EH (cell line): Measurements from ENCODE around the gene PTCD2.
A peak's percentile ranks its signal among the peaks of the same experiment; 100 is the strongest.
"Not testable (repeated sequence)": the region's sequence is repeated elsewhere in the genome, so short reads cannot be mapped to it uniquely, and the experiment has no call there.

Experiments
- DNase-seq: peaks from one replicate; pipeline ENCODE4 v3.0.0-alpha.2; 2015; ENCODE audit warnings: low read depth

PTCD2 gene

GRCh38 chr5:72379936-72380335 is 59.8 kb downstream of the PTCD2 start:
- DNase-seq, result peak; percentile 88

- DNase-seq, result peak; percentile 60
Measured at GRCh38 chr5:72380492-72381274, 60.5 kb downstream of the PTCD2 start.

DNA sequence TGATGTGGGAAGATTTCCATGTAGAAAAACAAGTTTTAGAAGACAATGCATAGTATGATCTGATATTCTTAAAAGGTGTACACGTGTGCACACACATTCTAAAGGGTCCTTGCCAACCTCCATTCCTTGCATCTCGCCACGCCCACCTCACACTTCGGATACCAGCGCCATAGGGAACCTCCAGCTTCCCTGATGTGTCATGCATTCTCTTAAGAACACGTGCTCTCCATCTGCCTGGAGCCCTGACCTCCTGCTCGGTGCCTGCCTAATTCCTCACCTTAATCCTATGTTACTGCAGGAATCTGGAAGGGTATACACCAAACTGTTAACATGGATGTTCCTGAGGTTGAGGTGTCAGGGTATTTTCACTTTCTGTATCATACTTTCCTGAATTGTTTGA is 63.1 kb downstream of the PTCD2 start:
- DNase-seq, result peak; percentile 77

- DNase-seq, result peak; percentile 35
Measured at GRCh38 chr5:72383726-72384125, 63.6 kb downstream of the PTCD2 start.

GRCh38 chr5:72386639-72387038 is 66.5 kb downstream of the PTCD2 start:
- no peak for DNase-seq

GRCh38 chr5:72387985-72388384 is 67.8 kb downstream of the PTCD2 start:
- peak; percentile 91 for DNase-seq

DNA sequence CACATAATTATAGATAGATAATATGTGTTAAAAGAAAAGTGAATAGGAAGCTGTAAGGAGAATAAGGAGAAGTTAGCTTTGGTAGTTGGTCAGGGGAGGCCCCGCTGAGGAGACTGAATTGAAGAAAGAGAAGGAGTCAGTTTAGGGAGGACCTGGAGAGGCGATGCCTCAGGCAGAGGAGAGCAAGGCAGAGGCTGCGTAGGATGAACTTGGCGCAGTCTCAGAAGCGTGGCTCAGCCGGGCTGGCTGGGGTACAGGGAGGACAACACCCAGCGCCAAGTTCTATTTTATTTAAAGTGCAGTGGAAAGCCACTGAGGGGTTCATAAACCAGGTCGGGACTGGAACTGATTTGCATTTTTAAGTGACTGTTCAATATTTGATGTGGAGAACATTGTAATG is 68.5 kb downstream of the PTCD2 start:
- peak; percentile 72 for DNase-seq

GRCh38 chr5:72390836-72391235 is 70.7 kb downstream of the PTCD2 start:
- DNase-seq, result peak; percentile 52

DNA sequence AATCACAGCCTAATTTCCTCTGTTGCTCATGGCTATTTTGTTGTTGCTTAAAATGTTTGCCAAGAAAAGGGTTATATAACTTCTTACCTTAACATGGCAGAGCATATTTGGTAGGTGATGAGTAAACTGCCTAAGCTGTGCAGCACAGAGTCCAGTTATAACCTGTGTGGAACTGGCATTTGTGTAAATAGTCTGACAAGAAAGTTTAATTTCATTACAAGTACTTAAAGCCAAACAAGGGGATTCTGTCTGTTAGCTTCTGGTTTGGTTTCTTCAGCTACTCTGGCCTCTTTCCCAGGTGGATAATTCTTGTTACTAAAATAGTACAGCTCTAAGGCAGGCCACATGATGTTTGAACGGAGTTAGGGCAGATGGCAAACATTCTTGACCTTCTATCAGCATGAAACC is 72.2 kb downstream of the PTCD2 start:
- peak; percentile 59 for DNase-seq

DNA sequence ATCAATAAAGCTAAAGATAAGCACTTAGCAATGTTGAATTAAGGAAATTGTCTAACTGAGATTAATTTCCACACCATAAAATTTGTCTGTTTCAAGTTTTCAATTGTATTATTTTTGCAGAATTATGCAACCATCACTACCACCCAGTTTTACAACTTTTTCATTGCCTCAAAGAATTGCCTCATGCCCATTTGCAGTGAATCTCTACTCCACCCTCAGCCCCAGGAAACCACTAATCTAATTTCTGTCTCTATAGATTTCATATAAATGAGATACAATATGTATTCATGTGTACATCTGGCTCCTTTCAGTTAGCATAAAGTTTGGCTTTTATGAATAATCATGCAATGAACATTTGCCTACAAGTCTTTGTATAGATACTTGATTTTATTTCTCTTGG is 72.9 kb downstream of the PTCD2 start:
- DNase-seq, result no peak

DNA sequence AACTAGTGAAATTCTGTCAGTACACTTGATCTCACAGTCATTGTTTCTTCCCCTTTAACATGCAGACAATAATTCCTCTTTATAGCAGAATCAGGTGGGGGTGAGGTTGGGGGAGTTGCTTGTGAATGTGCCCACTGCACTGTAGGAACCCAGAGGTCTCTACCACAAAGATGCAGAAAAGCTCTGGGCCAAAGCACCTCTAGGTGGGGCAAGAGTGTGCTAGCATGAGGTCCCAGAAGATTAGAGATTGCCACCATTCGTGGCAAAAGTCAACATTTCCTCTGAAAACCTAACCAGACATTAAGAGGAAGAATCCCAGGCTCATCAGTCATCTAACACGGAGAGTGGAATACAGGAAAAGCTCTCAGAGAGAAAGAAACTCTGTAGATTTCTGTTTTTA is 74.5 kb downstream of the PTCD2 start:
- peak; percentile 34 for DNase-seq

DNA sequence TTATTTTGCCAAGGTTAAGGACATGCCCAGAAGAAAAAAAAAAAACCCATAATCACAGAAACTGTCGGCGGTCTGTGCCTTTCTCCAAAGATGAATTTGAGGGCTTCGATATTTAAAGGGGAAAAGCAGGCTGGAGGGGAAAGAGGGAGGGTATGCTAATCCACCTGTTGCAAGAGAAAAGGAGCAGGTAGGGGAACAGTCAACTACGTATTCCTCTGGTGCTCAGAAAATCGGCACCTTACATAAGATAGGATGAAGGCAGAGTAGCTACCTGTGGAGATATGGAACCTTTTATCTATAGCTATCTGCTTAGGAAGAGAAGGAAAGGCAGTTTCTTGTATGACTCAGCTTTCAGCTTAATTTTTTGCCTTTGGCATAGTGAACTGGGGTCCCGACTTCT is 77.7 kb downstream of the PTCD2 start:
- DNase-seq, result no peak

- DNase-seq, result no peak
Measured at GRCh38 chr5:72400950-72401349, 80.8 kb downstream of the PTCD2 start.

DNA sequence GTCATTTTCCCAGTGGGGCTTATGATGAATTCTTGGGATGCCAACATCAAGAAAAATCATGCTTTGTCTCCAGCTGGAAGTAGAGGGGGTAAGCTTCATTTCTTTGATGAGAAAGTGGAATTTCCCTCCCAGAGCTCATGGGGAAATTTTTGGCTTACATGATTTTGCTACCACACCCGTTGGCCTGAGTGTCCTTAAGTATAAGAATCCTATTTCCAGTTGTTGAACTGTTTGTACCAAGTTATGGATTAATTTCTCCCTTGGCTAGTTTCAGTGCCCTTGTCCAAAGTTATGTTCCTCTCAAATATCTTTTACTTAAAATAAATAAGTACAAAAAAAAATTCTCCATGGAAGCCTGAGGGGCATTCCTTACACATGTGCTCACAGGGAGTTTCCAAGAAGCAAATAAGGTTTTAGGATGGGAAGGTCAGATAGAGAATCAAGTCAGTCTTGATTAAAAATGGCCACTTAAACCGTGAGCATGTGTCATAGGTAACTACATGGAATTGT is 82.3 kb downstream of the PTCD2 start:
- peak; percentile 90 for DNase-seq

DNA sequence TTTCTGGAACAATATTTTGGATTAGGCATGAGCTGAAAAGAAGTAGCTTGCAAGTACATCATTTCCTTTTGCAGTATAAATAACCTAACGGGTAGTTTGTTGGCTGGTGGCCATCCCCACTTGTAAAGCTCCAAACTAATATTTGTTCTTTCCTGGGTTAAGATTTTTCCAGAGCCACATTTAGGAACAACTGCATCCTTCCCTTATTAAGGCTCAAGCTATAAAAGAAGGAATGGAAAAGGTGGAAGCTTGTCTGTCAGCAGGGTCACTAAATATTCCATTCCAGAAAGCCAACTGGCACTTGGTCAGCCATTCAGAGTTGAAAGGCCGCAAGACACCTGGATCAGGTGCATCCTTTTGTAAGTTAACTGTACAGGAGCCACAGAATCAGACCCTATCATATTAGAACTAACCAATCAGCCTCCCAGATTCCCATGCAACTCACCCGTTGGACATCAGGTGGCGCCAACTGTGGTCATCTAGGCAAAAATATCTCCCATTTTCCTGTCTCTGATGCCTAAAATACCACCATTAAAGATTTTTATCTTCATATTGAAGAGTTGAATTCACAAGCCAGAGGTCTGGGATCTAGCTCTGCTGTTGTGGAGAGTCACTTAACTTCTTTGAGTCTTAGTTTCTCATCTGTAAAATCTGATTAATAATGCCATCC is 82.9 kb downstream of the PTCD2 start:
- DNase-seq, result no peak

GRCh38 chr5:72404771-72405170 is 84.6 kb downstream of the PTCD2 start:
- DNase-seq, result not testable (repeated sequence)

DNA sequence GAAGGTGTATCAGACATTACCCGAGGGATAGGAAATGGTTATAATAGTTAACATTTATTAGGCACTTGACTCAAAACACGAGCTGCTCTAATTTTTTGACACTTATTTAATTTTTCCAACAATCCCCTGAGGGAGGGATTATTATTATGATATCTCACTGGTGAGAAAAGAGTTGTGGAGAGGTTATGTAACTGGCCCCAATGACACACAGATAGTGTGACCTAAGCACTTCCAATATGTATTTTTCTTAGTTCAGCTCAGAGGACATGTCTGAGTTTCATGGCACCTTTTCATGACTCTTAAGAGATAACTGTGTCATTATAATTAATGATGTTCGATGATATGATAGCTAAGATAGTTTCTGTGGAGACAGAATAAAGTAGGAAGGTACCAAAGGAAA is 86.9 kb downstream of the PTCD2 start:
- no peak for DNase-seq

DNA sequence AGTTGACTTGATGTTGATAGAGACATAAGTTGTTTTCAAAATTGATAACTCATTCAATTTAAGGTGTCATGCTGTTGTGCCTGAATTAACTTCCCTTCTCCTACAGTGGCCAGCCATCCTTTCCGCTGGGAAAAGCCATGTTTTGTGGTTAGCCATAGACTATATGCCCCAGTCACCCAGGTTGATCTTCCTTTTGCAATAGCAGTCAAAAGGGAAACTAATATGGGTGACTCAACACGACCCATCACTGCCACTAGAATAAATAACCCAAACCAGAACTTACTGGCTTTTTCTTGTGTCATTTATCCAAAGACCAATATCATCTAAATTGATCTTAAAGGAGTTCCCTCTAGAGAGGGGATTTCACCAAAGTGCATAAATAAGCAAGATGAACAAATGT is 87.4 kb downstream of the PTCD2 start:
- DNase-seq, result peak; percentile 52

DNA sequence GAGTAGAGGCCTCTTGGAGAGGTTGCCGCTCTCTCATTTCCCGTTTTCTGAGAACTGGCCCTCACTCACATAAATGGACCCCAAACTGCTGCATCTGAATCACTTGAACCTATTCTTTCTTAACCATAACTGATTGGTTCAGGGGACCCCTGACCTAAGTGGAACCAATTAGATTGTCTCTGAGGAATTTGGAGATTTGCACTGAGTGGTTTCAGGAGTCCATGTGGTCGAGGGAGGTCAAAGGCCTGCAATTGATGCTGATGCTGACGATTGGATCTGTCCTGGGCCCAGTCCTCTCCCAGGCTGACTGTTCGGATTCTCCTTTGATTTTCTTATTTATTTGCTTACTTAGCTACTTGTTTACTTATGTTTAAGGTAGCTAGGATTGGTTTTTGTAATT is 88.0 kb downstream of the PTCD2 start:
- DNase-seq, result no peak

GRCh38 chr5:72408603-72409002 is 88.4 kb downstream of the PTCD2 start:
- DNase-seq, result no peak

DNA sequence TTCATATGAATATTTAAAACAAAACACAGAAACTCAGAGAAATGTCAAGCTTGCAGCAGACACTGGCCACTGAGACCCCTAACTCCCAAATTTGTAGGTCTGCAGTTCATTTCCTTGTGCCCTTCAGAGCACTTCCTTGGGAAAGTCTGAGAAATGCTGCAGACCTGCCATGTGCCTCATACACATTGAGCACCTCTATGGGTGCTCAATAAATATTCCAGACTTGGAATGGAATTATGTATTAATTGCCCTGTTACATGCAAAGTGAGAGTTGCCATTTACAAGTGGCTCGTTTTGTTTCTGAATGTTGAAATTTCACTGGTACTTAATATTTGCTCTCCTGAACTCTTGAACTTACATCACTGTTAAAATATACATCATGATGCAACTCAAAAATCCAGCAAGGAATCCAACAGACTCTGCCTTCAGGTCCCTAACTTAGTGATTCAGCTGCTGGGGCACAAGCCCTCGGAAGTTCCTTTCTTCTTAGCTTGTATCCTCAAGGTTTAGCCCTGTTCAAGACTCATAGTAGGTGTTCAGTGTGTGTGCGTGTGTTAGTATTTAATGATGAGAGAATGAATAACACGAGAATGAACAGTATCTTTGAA is 90.6 kb downstream of the PTCD2 start:
- peak; percentile 83 for DNase-seq

- DNase-seq, result peak; percentile 90
Measured at GRCh38 chr5:72412283-72413055, 92.3 kb downstream of the PTCD2 start.
